CD8-positive, alpha-beta memory T cell (primary cell): ENCODE results near the gene ARID5B. TPM values are rescaled to one million over a fixed set of nuclear protein-coding genes. Genes with fewer than 3 reads are reported as not detected.
A peak's percentile ranks its signal among the peaks of the same experiment; 100 is the strongest.

Experiments
- CTCF ChIA-PET: fragments of 350-600 bp; sonication (Branson Sonifier 250); formaldehyde crosslinking; loops from one replicate; lab custom pipeline; 2021; ENCODE audit warnings: antibody characterized with exemption; lab: Charles Lee
- POLR2A ChIA-PET: fragments of 350-600 bp; sonication (Branson Sonifier 250); formaldehyde crosslinking; loops from one replicate; lab custom pipeline; 2021; ENCODE audit warnings: antibody characterized with exemption; lab: Charles Lee
- DNase-seq, 5 donors: peaks; one replicate each; pipeline versions ENCODE4 v3.0.0 to v3.0.0-alpha.2; 2020 to 2022; ENCODE audit warnings: mixed read lengths in 1 of 5
- H3K27ac ChIP-seq: one replicate; pipeline ENCODE4 v1.7.0; 2013; ENCODE audit warnings: low read depth, mild to moderate bottlenecking, low read length, moderate library complexity
- H3K27me3 ChIP-seq: 2 replicates; pipeline ENCODE4 v1.7.0; 2013; ENCODE audit warnings: low read length, mild to moderate bottlenecking; ENCODE audit not compliant: insufficient read depth, poor library complexity, severe bottlenecking
- H3K36me3 ChIP-seq: 2 replicates; pipeline ENCODE4 v1.7.0; 2013; ENCODE audit warnings: mild to moderate bottlenecking, low read length, moderate library complexity; ENCODE audit not compliant: insufficient read depth
- H3K4me1 ChIP-seq: 2 replicates; pipeline ENCODE4 v1.7.0; 2013; ENCODE audit warnings: mild to moderate bottlenecking, low read length, moderate library complexity; ENCODE audit not compliant: insufficient read depth
- H3K4me3 ChIP-seq: 2 replicates; pipeline ENCODE4 v1.7.0; 2013; ENCODE audit warnings: mild to moderate bottlenecking, low read length
- H3K9me3 ChIP-seq: 2 replicates; pipeline ENCODE4 v1.7.0; 2013; ENCODE audit warnings: mild to moderate bottlenecking, low read length
- H3K27ac Mint-ChIP-seq, 8 donors: one replicate each; pipeline ENCODE4 v1.8.0; 2020 to 2021; ENCODE audit warnings: mixed read lengths in 8 of 8, mild to moderate bottlenecking in 6 of 8, inconsistent platforms in 3 of 8, moderate library complexity in 3 of 8
- H3K27me3 Mint-ChIP-seq, 2 donors: one replicate each; pipeline ENCODE4 v1.8.0; 2020 to 2021; ENCODE audit warnings: mixed read lengths in 2 of 2, mild to moderate bottlenecking in 1 of 2, moderate library complexity in 1 of 2
- H3K36me3 Mint-ChIP-seq, 3 donors: one replicate each; pipeline ENCODE4 v1.8.0; 2020 to 2021; ENCODE audit warnings: mixed read lengths in 3 of 3, inconsistent platforms in 1 of 3, mild to moderate bottlenecking in 1 of 3
- H3K4me1 Mint-ChIP-seq, 3 donors: one replicate each; pipeline ENCODE4 v1.8.0; 2020 to 2021; ENCODE audit warnings: mixed read lengths in 3 of 3, inconsistent platforms in 1 of 3, mild to moderate bottlenecking in 1 of 3
- H3K4me3 Mint-ChIP-seq, 7 donors: one replicate each; pipeline ENCODE4 v1.8.0; 2020 to 2021; ENCODE audit warnings: mixed read lengths in 7 of 7, mild to moderate bottlenecking in 6 of 7, moderate library complexity in 4 of 7, inconsistent platforms in 2 of 7
- H3K9me3 Mint-ChIP-seq, 5 donors: one replicate each; pipeline ENCODE4 v1.8.0; 2020 to 2022; ENCODE audit warnings: mixed read lengths in 5 of 5, mild to moderate bottlenecking in 3 of 5, moderate library complexity in 2 of 5, inconsistent platforms in 1 of 5
- polyA plus RNA-seq: library from polyadenylated mRNA; unstranded; fragments of 300-500 nt; fragmentation: Illumina TruSeq; gene quantifications from one replicate; pipeline ENCODE4 v1.2.3, GENCODE V29; 2021
- total RNA-seq, 2 experiments: library from RNA; stranded (reverse); gene quantifications; one replicate each; pipeline ENCODE4 v1.2.3, GENCODE V29; 2021

ARID5B gene
- total and polyA plus RNA-seq, 3 experiments from 2014 or later = 37.1 to 48.7 (median 38.4) TPM

GRCh38 chr10:62054830-62055229, 153.3 kb downstream of the ARID5B start:
- no peaks in the 10 kb centered on the region for H3K27me3 Mint-ChIP-seq
- H3K36me3 Mint-ChIP-seq = peaks cover 21 to 95% (median 26%) of the 10 kb centered on the region in 3 donors
- Histone ChIP-seq H3K4me3 (no peak overlapping the region), H3K27me3 (no peaks in the 10 kb centered on the region), H3K9me3 (no peaks in the 10 kb centered on the region), H3K27ac (no peak overlapping the region), H3K36me3 (peaks cover 27% of the 10 kb centered on the region), H3K4me1 (peaks cover 49% of the 10 kb centered on the region)
- H3K27ac Mint-ChIP-seq = peak overlapping the region; percentile 10 to 91 (median 76)
- H3K4me3 Mint-ChIP-seq = peak overlapping the region in 6 of 7 donors; percentile 57 to 70 (median 63)
- ChIA-PET CTCF (interaction anchor here (1.5 to 1.6 kb wide), 2 partner anchors 17 to 190 kb away, joined by 7 to 9 read pairs; no protein-coding TSS in a partner anchor), POLR2A (no interaction called here)
- no peaks in the 10 kb centered on the region for H3K9me3 Mint-ChIP-seq
- H3K4me1 Mint-ChIP-seq = peaks cover 81 to 99% (median 95%) of the 10 kb centered on the region in 3 donors
- DNase-seq = no peak

- H3K36me3 ChIP-seq = peaks cover 27% of the 10 kb centered on the region
- H3K9me3 Mint-ChIP-seq = no peaks in the 10 kb centered on the region
- no peak overlapping the region for H3K4me3 ChIP-seq
- no peaks in the 10 kb centered on the region for H3K27me3 Mint-ChIP-seq
- DNase-seq = no peak
- H3K27ac ChIP-seq = no peak overlapping the region
- POLR2A ChIA-PET = no interaction called here
- no peaks in the 10 kb centered on the region for H3K27me3 ChIP-seq
- H3K36me3 Mint-ChIP-seq = peaks cover 30 to 95% (median 34%) of the 10 kb centered on the region in 3 donors
- CTCF ChIA-PET = no interaction called here
- H3K9me3 ChIP-seq = no peaks in the 10 kb centered on the region
- peaks cover 77 to 97% (median 91%) of the 10 kb centered on the region in 3 donors for H3K4me1 Mint-ChIP-seq
- H3K4me1 ChIP-seq = peaks cover 39% of the 10 kb centered on the region
- peak overlapping the region in 4 of 7 donors; percentile 1 to 49 (median 26) for H3K4me3 Mint-ChIP-seq
- peak overlapping the region in 6 of 8 donors; percentile 30 to 91 (median 64) for H3K27ac Mint-ChIP-seq
Observed at GRCh38 chr10:62056219-62056618, 154.7 kb downstream of the ARID5B start.

- H3K4me1 ChIP-seq = peaks cover 34% of the 10 kb centered on the region
- H3K36me3 ChIP-seq = peaks cover 23% of the 10 kb centered on the region
- H3K27ac Mint-ChIP-seq = peak overlapping the region in 2 of 8 donors; percentile 79 to 91
- no peaks in the 10 kb centered on the region for H3K9me3 ChIP-seq
- peaks cover 76 to 97% (median 90%) of the 10 kb centered on the region in 3 donors for H3K4me1 Mint-ChIP-seq
- H3K27ac ChIP-seq = no peak overlapping the region
- H3K4me3 ChIP-seq = no peak overlapping the region
- no peaks in the 10 kb centered on the region for H3K27me3 ChIP-seq
- ChIA-PET CTCF (no interaction called here), POLR2A (no interaction called here)
- peaks cover 28 to 96% (median 36%) of the 10 kb centered on the region in 3 donors for H3K36me3 Mint-ChIP-seq
- H3K27me3 Mint-ChIP-seq = no peaks in the 10 kb centered on the region
- no peak for DNase-seq
- H3K4me3 Mint-ChIP-seq = peak overlapping the region in 3 of 7 donors; percentile 14 to 40 (median 24)
- H3K9me3 Mint-ChIP-seq = no peaks in the 10 kb centered on the region
Observed at GRCh38 chr10:62056698-62057097, 155.2 kb downstream of the ARID5B start.

- CTCF ChIA-PET = no interaction called here
- H3K27me3 Mint-ChIP-seq = no peaks in the 10 kb centered on the region
- no peaks in the 10 kb centered on the region for H3K9me3 Mint-ChIP-seq
- H3K4me3 Mint-ChIP-seq = peak overlapping the region in 2 of 7 donors; percentile 14 to 40
- Histone ChIP-seq H3K4me1 (peaks cover 31% of the 10 kb centered on the region), H3K27me3 (no peaks in the 10 kb centered on the region), H3K4me3 (no peak overlapping the region), H3K27ac (no peak overlapping the region), H3K9me3 (no peaks in the 10 kb centered on the region), H3K36me3 (peaks cover 17% of the 10 kb centered on the region)
- POLR2A ChIA-PET = no interaction called here
- peaks cover 75 to 98% (median 91%) of the 10 kb centered on the region in 3 donors for H3K4me1 Mint-ChIP-seq
- peak overlapping the region in 1 of 8 donors; percentile 16 for H3K27ac Mint-ChIP-seq
- H3K36me3 Mint-ChIP-seq = peaks cover 28 to 95% (median 39%) of the 10 kb centered on the region in 3 donors
- DNase-seq = no peak
Observed at GRCh38 chr10:62057359-62057758, 155.9 kb downstream of the ARID5B start.

- CTCF ChIA-PET = no interaction called here
- H3K27ac Mint-ChIP-seq = peak overlapping the region in 1 of 8 donors; percentile 16
- Histone ChIP-seq H3K27me3 (no peaks in the 10 kb centered on the region), H3K4me3 (no peak overlapping the region), H3K4me1 (peaks cover 30% of the 10 kb centered on the region), H3K27ac (no peak overlapping the region), H3K36me3 (peaks cover 13% of the 10 kb centered on the region), H3K9me3 (no peaks in the 10 kb centered on the region)
- H3K27me3 Mint-ChIP-seq = no peaks in the 10 kb centered on the region
- peaks cover 75 to 98% (median 91%) of the 10 kb centered on the region in 3 donors for H3K4me1 Mint-ChIP-seq
- no peaks in the 10 kb centered on the region for H3K9me3 Mint-ChIP-seq
- no peak for DNase-seq
- H3K36me3 Mint-ChIP-seq = peaks cover 23 to 95% (median 35%) of the 10 kb centered on the region in 3 donors
- H3K4me3 Mint-ChIP-seq = peak overlapping the region in 1 of 7 donors; percentile 14
- POLR2A ChIA-PET = no interaction called here
Observed at GRCh38 chr10:62057850-62058249, 156.4 kb downstream of the ARID5B start.

GRCh38 chr10:62058476-62058875, 157.0 kb downstream of the ARID5B start:
- Mint-ChIP-seq H3K27me3 (no peaks in the 10 kb centered on the region), H3K9me3 (no peaks in the 10 kb centered on the region), H3K4me3 (no peak overlapping the region), H3K36me3 (peaks cover 23 to 94% (median 34%) of the 10 kb centered on the region in 3 donors), H3K27ac (peak overlapping the region in 1 of 8 donors; percentile 72), H3K4me1 (peaks cover 71 to 97% (median 91%) of the 10 kb centered on the region in 3 donors)
- Histone ChIP-seq H3K27ac (no peak overlapping the region), H3K4me3 (no peak overlapping the region), H3K27me3 (no peaks in the 10 kb centered on the region), H3K9me3 (no peaks in the 10 kb centered on the region), H3K4me1 (peaks cover 26% of the 10 kb centered on the region), H3K36me3 (peaks cover 13% of the 10 kb centered on the region)
- no peak for DNase-seq
- CTCF ChIA-PET = no interaction called here
- POLR2A ChIA-PET = no interaction called here

- H3K36me3 Mint-ChIP-seq = peaks cover 19 to 94% (median 34%) of the 10 kb centered on the region in 3 donors
- Histone ChIP-seq H3K9me3 (no peaks in the 10 kb centered on the region), H3K4me3 (no peak overlapping the region), H3K36me3 (peaks cover 17% of the 10 kb centered on the region), H3K27me3 (no peaks in the 10 kb centered on the region), H3K4me1 (peaks cover 26% of the 10 kb centered on the region), H3K27ac (no peak overlapping the region)
- H3K9me3 Mint-ChIP-seq = no peaks in the 10 kb centered on the region
- CTCF ChIA-PET = no interaction called here
- peak overlapping the region in 1 of 8 donors; percentile 72 for H3K27ac Mint-ChIP-seq
- no peak overlapping the region for H3K4me3 Mint-ChIP-seq
- H3K27me3 Mint-ChIP-seq = no peaks in the 10 kb centered on the region
- DNase-seq = no peak
- POLR2A ChIA-PET = no interaction called here
- peaks cover 68 to 97% (median 91%) of the 10 kb centered on the region in 3 donors for H3K4me1 Mint-ChIP-seq
Observed at GRCh38 chr10:62058896-62059216, 157.4 kb downstream of the ARID5B start.

GRCh38 chr10:62059217-62059920, 157.9 kb downstream of the ARID5B start:
- Mint-ChIP-seq H3K27me3 (no peaks in the 10 kb centered on the region), H3K36me3 (peaks cover 18 to 94% (median 34%) of the 10 kb centered on the region in 3 donors), H3K27ac (peak overlapping the region in 4 of 8 donors; percentile 5 to 65 (median 26)), H3K4me3 (no peak overlapping the region), H3K4me1 (peaks cover 66 to 97% (median 91%) of the 10 kb centered on the region in 3 donors), H3K9me3 (no peaks in the 10 kb centered on the region)
- no peak for DNase-seq
- ChIA-PET POLR2A (no interaction called here), CTCF (no interaction called here)
- Histone ChIP-seq H3K27me3 (no peaks in the 10 kb centered on the region), H3K27ac (no peak overlapping the region), H3K9me3 (no peaks in the 10 kb centered on the region), H3K4me3 (no peak overlapping the region), H3K4me1 (peaks cover 26% of the 10 kb centered on the region), H3K36me3 (peaks cover 18% of the 10 kb centered on the region)
